22Rv1 (cell line): ENCODE results near the gene RNF135.

Source experiments
- CTCF ChIP-seq: fragments of 450-650 bp; IDR thresholded peaks from 2 replicates; pipeline ENCODE4 v1.5.1; 2017; ENCODE audit warnings: mild to moderate bottlenecking
- ZFX ChIP-seq: fragments of 450-650 bp; IDR thresholded peaks from 2 replicates; pipeline ENCODE4 v1.6.1; 2017; ENCODE audit warnings: antibody characterized with exemption, borderline replicate concordance

DNA sequence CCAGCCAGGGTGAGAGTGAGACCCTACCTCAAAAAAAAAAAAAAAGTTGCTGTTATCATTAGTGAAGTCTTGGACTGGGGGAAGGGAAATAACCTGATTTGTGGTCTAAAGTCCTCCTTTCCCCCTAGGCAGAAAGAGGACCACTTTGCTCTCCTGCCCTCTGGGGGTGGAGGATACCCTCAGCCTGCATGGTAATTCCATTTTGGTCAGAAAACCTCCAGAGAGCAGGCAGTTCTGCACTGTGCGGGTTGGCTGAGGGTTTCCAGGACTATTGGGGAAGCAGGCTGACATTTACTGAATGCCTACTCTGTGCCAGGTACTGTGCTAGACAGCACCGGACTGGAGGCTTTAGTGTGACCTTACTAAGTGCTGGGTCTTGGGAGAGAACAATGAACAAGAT lies 46.5 kb upstream of the RNF135 start:
- no peak for TF ChIP-seq CTCF
- no peak for TF ChIP-seq ZFX
